M059J (cell line): Measurements from ENCODE around the gene TCF4. TPM values are rescaled to one million over a fixed set of nuclear protein-coding genes. Genes with fewer than 3 reads are reported as not detected.

Source experiments
- DNase-seq: peaks from one replicate; pipeline ENCODE4 v3.0.0-alpha.2; 2012; ENCODE audit warnings: low read depth
- total RNA-seq: library from RNA; depleted of rRNA; stranded (reverse); fragments of >200 nt; shearing (Covaris generic); gene quantifications from 2 replicates; pipeline ENCODE4 v1.2.3, GENCODE V29; 2014

TCF4 gene
- total RNA-seq, 1 experiment from 2014 or later = 57.2 TPM

DNA sequence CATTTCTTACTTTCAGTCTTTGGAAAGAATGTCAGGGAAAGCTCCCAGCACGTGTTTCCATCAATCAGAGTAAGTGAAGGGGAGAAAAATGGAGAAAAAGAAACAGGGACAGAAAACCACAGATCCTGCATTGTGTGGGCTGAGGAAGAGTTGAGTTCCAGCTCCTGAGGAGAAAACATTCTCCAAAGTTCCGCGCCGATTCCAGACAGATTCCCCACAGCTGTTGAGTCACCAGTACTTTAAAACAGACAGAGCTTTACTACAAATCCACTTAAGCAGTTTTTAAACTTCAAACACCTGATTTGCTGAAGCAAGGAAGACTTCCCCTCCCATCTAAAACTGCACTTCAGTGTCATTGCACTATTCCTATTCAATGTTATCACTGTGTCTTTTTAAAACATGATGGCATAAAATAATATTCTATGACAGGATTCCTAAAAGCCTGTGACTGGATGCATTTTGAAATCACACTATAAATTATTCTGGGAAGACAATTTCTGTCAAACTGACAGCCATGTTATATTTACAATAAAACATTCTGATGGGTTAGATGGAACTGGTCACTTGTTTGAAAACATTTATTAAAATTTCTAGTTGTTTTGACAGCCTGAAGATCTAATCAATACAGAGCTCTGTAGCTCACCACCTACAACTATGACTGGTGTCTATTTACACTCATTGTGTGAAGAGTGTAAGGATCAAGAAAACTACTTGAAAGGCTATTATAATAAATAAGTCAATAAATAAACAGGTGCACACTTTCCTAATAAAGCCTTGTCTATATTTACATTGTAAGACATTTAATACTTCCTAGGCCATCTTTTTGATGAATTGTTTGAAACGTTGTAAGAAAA, 40.9 kb downstream of the TCF4 start:
- DNase-seq = peak; percentile 76

- DNase-seq = no peak
Observed at GRCh38 chr18:55544014-55544413, 44.0 kb downstream of the TCF4 start.

GRCh38 chr18:55543130-55543704, 44.8 kb downstream of the TCF4 start:
- DNase-seq = no peak

DNA sequence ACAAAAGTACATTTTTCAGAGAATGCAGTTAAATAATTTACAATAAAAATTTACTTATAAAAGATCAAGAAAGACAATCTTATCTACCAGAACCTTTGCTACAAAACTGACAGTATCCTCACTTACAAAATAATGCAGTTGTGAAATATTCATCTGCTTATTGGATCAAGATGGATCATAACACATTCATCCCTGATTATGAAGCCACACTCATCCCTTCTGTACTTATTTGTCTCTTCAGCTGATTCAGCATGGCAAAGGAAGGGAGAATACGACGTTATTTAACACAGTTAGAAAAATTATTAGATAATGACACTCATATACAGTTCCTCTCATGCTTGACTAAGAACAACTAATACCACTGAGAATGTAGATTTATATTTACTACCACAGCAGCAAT, 46.4 kb downstream of the TCF4 start:
- no peak for DNase-seq

DNA sequence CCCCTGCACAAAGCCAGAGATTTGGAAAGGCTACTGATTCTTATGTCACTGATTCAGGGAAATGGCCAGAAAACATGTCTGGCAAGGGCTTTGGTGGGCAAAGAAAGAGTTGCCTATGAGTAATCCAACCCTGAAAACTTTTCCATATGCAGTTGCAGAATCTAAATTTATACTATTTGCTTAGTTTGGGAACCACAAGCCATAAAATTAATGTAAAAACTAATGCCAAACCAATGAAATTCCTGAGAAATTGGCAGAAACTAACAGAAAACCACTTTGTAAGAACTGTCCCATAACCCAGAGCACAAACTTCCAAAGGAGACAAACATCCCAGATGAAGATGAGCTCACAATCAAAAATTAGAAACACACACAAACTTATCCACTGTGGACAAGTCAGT, 48.8 kb downstream of the TCF4 start:
- DNase-seq = peak; percentile 37

DNA sequence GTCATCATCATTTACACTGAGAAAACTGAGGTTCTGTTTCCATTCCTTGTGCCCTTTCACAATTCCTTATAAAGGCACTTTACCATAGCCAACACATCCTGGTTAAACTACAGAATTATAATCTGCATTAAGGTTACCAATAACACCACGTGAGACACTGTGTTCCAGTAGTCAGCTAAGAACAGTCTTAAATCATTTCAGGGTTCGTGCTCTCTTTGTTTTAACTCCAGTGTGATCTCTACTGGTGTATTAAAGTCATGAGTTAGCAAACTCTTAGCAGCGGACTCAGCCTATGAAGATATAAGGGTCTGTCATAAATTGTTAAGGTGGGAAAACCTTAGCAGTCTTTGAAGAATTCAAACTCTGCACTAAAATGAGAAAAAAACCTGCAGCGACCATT, 53.0 kb downstream of the TCF4 start:
- no peak for DNase-seq

- DNase-seq = no peak
Observed at GRCh38 chr18:55534547-55534946, 53.4 kb downstream of the TCF4 start.

DNA sequence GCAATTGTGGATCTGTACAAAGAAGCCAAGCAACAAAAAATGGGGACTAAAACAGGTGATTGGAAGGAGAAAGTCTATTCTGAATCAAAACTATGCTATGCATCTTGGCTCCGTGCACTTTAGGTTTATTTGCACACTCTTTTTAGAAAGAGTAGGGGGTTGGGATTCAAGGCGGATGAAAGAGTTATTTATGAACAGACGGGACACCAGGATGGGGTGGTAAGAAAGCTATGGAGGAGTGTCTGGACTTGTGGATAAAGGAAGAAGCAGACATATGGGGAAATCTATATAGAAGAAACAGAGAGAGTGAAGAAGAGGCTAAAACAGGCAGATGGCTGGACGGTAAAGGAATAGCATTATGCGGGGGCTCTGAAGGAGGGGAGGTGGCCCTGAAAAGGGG, 57.8 kb downstream of the TCF4 start:
- no peak for DNase-seq

DNA sequence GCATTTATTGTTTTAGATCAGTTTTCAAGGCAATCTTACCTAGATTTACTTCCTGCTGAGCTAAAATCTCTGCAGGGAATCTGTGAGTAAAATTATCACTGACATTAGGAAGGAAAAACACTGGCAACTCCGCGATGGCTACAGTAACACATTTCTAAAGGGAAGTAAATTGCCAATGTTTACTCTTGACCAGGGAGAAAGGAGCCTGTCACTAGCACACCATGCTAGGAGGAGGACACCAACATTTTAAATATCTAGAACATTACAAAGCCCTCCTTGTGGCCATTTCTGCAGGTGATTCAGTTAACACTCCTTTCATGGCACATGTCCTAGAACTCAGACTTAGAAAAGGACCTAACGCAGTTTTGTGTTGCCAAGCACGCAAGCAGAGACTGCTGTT, 58.4 kb downstream of the TCF4 start:
- DNase-seq = no peak

- DNase-seq = no peak
Observed at GRCh38 chr18:55525845-55526244, 62.1 kb downstream of the TCF4 start.

DNA sequence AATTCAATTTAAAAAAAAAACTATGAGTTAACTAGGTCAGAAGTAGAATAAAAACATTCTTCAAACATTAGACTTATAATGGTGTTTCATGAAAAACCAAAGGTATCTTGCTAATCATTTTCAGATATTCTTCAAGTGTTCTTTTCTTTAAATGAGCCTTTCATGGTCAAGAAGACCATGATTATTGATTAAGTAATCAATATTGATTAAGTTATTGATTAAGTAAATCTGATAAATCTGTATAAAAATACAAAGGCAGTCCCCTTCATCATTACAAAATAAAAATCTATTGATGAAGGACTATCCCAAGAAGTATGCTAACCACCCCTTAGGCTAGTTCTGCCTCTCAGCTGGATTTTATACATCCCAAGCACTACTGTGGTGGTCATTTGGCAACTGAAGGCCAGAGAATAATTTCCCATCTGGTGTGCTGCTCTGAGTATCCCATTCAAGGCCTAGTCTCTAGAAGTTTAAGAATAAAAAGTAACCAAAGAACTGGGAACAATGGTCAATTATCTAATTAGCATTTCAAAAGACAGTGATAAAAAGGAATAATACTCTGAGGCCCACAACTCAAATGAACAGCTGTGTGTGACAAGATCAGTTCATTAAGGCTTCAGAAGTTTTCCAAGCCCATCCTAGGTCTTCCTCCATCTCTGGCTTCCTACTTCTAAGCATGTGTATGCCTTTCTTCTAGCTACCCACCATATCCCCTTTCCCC, 63.5 kb downstream of the TCF4 start:
- DNase-seq = no peak

- no peak for DNase-seq
Observed at GRCh38 chr18:55523001-55523400, 65.0 kb downstream of the TCF4 start.

DNA sequence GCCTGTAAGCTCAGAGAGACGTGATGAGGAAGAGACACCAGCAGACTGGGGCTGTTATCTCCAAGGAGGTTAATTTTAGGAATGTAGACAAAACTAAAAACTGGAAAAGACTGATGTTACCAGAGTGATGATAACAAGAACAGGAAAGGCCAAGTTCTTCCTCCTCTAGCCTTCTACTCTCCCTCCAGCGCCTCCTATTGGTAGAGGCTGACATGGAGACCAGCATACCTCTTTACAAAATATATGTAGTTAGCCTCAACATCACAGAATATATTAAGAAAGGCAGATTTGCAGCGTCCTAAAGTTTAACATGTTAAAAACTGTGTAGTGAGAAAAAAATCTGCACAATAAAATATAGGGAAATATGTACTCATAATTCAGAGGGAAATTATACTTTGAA, 66.0 kb downstream of the TCF4 start:
- DNase-seq = no peak

DNA sequence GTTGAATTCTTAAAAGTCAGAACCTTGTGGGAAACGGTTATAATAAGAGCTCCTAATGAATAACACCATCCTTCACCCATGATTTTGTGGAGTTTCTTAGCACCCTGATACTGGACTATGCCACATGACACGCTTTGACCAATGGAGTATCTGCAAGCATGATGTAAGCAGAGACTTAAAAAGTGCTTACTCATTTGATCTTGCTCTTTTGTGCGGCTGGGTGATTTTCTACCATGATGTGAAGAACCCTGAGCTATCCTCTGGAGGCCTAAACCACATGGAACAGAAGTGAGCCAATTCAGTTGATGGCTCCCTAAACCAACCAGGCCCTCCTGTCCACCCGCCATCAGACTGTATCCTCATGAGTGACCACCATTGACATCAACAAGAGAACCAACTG, 70.9 kb downstream of the TCF4 start:
- peak; percentile 44 for DNase-seq

DNA sequence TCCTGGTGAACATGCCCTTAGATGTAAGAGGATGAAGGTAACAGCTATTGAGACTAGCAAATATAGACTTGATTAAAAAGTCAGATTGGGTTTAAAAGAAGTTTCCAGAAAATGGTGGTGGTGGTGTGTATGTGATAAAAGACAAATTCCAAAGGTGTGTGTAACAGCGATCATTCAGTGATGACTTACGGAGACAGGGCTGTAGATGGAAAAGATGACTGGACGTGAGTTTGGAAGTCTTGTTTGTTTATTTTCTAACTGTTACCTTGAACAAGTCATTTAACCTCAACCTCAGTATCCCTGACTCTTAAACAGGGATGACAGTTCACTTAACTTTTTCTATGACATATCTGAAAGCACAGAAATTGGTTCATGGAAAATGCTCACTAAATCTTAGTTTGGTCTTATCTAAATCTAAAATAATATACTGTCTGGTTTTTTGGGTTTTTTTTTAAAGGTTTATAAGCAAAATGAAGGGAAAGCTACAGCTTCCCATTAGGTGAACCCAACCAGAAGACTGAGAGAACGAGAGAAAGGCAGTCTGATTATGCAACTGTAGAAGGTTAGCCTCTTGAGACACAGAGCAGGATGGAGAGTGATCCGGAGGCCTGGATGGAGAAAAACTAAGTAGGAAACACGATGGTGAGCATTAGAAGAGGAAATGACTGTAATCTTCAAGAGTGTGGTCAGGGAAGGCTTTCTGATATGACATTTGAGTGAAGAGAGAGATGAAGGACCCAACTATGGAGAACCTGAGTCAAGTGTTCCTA, 71.9 kb downstream of the TCF4 start:
- peak; percentile 97 for DNase-seq

DNA sequence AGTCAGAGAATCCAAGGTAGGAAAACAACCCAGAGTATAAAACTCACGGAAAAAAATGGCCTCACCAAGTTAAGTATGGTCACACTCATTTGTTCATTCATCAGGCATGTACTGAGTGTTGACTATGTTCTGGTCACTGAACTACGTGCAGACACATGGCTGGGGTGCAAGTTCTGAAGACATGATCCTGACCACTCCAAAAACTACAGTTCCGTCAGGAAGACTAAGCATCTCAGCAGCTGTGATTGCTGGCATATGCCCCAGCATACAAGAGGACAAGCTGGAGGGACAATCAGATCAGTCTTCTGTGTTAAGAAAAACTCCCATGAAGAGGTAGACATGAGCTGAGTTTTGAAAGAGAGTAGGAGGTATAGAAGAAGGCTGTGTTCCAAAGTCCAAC, 72.8 kb downstream of the TCF4 start:
- no peak for DNase-seq

DNA sequence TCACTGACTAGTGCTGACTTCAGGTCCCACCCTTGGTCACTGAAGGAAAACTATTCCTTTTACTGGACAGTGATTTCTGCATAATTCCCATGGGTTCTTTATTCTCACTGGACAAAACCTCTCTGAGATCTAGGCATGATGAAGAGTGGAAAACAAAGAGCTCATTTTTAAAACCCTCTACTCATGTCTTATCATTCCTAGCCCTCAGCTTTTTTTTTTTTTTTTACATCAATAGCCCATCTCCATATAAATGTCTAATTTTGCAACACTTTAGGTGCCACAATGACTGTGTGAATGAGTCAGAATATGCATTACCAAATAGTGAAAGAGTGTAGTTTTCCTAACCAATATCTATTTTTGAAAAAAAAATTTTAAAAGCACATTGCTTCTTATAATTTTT, 74.8 kb downstream of the TCF4 start:
- DNase-seq = peak; percentile 42

GRCh38 chr18:55511277-55511676, 76.7 kb downstream of the TCF4 start:
- DNase-seq = no peak

GRCh38 chr18:55510809-55511208, 77.2 kb downstream of the TCF4 start:
- DNase-seq = peak; percentile 89

DNA sequence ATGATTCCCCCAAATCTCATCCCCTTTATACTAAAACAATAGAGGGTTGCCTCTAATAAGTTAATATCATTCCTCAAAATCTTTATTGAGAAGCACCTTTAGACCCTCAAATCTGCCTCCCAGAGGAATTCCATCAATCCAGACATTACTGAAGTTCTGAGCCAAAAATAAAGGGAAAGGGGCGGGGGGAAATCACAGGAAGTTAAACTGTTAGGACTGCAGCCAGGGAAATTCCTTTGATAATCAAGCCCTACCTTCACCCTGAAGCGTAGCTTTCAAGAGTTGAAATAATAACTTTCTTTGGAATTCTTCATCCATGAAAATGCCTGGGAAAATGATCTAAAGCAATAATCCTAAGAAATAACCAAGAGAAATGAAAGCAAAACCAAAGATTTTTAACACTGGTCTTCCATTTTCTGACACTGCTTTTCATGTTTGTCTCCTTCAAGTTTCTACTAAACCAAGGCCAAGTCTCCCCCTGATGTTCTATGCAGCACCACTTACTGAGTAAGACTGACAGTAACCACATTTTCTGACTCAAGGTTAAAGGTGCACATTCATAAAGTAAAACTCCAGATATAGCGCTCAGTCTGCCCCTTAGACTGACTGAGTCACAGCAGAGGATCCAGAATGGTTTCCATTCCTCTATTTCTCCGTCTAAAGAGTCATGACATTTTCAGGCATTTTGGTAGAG, 78.2 kb downstream of the TCF4 start:
- peak; percentile 96 for DNase-seq

- no peak for DNase-seq
Observed at GRCh38 chr18:55508651-55509050, 79.3 kb downstream of the TCF4 start.

- DNase-seq = peak; percentile 38
Observed at GRCh38 chr18:55506074-55506473, 81.9 kb downstream of the TCF4 start.
